Measurements from ENCODE around the gene WRAP53. TPM values are rescaled to one million over a fixed set of nuclear protein-coding genes. Genes with fewer than 3 reads are reported as not detected.

Gene WRAP53
- total and polyA plus RNA-seq, 10 of the 15 experiments (the other 5 are each of a cell fraction or from before 2014, with no cell fraction given): 1.9 to 42.0 (median 21.9) TPM

- TF ChIP-seq, protein P1, sequence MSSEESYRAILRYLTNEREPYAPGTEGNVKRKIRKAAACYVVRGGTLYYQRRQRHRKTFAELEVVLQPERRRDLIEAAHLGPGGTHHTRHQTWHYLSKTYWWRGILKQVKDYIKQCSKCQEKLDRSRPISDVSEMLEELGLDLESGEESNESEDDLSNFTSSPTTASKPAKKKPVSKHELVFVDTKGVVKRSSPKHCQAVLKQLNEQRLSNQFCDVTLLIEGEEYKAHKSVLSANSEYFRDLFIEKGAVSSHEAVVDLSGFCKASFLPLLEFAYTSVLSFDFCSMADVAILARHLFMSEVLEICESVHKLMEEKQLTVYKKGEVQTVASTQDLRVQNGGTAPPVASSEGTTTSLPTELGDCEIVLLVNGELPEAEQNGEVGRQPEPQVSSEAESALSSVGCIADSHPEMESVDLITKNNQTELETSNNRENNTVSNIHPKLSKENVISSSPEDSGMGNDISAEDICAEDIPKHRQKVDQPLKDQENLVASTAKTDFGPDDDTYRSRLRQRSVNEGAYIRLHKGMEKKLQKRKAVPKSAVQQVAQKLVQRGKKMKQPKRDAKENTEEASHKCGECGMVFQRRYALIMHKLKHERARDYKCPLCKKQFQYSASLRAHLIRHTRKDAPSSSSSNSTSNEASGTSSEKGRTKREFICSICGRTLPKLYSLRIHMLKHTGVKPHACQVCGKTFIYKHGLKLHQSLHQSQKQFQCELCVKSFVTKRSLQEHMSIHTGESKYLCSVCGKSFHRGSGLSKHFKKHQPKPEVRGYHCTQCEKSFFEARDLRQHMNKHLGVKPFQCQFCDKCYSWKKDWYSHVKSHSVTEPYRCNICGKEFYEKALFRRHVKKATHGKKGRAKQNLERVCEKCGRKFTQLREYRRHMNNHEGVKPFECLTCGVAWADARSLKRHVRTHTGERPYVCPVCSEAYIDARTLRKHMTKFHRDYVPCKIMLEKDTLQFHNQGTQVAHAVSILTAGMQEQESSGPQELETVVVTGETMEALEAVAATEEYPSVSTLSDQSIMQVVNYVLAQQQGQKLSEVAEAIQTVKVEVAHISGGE (CRISPR knock-in tag; IDR thresholded peaks at IDR 0.05): no peak
- TF ChIP-seq JUNB (IDR thresholded peaks at IDR 0.05) (no peak), POU2F2 (IDR thresholded peaks at IDR 0.05; ENCODE audit: borderline replicate concordance, low read depth, low read length) (no peak), PRDM15 (CRISPR knock-in tag; IDR thresholded peaks at IDR 0.05) (no peak)
- TF ChIP-seq, protein P2, sequence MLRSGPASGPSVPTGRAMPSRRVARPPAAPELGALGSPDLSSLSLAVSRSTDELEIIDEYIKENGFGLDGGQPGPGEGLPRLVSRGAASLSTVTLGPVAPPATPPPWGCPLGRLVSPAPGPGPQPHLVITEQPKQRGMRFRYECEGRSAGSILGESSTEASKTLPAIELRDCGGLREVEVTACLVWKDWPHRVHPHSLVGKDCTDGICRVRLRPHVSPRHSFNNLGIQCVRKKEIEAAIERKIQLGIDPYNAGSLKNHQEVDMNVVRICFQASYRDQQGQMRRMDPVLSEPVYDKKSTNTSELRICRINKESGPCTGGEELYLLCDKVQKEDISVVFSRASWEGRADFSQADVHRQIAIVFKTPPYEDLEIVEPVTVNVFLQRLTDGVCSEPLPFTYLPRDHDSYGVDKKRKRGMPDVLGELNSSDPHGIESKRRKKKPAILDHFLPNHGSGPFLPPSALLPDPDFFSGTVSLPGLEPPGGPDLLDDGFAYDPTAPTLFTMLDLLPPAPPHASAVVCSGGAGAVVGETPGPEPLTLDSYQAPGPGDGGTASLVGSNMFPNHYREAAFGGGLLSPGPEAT (IDR thresholded peaks at IDR 0.05; ENCODE audit: low read depth): no peak
- TF ChIP-seq, protein P3, sequence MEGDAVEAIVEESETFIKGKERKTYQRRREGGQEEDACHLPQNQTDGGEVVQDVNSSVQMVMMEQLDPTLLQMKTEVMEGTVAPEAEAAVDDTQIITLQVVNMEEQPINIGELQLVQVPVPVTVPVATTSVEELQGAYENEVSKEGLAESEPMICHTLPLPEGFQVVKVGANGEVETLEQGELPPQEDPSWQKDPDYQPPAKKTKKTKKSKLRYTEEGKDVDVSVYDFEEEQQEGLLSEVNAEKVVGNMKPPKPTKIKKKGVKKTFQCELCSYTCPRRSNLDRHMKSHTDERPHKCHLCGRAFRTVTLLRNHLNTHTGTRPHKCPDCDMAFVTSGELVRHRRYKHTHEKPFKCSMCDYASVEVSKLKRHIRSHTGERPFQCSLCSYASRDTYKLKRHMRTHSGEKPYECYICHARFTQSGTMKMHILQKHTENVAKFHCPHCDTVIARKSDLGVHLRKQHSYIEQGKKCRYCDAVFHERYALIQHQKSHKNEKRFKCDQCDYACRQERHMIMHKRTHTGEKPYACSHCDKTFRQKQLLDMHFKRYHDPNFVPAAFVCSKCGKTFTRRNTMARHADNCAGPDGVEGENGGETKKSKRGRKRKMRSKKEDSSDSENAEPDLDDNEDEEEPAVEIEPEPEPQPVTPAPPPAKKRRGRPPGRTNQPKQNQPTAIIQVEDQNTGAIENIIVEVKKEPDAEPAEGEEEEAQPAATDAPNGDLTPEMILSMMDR (IDR thresholded peaks at IDR 0.05 in 2 of 3, conservative IDR thresholded peaks at IDR 0.05 in 1 of 3; ENCODE audit: control insufficient read depth in 2 of 3, extremely low read depth in 1 of 3, insufficient read depth in 1 of 3, low read depth in 3 of 3, low read length in 3 of 3): peak; percentile 28 to 45 (median 37); a peak in 5 of 6 replicates
Measured at GRCh38 chr17:7716901-7717755, 28.9 kb downstream of the WRAP53 start, which contains the start of gene DNAH2 (continued).
